KOPT-K1 (cell line): Measurements from ENCODE around the gene HAGHL.

Experiments used
- H3K27ac ChIP-seq: fragments of 200-600 bp; sonication (generic); 2 replicates; pipeline ENCODE4 v1.5.1; 2016; ENCODE audit warnings: antibody characterized with exemption, mild to moderate bottlenecking, low read depth, low read length; ENCODE audit not compliant: poor library complexity, severe bottlenecking
- H3K36me3 ChIP-seq: fragments of 200-600 bp; sonication (generic); 2 replicates; pipeline ENCODE4 v1.5.1; 2017; ENCODE audit warnings: antibody characterized with exemption, mild to moderate bottlenecking, low read length, moderate library complexity; ENCODE audit not compliant: insufficient read depth
- H3K9me3 ChIP-seq: fragments of 200-600 bp; sonication (generic); 2 replicates; pipeline ENCODE4 v1.5.1; 2017; ENCODE audit warnings: antibody characterized with exemption, low read length, mild to moderate bottlenecking; ENCODE audit not compliant: insufficient read depth, poor library complexity, severe bottlenecking

Gene HAGHL

DNA sequence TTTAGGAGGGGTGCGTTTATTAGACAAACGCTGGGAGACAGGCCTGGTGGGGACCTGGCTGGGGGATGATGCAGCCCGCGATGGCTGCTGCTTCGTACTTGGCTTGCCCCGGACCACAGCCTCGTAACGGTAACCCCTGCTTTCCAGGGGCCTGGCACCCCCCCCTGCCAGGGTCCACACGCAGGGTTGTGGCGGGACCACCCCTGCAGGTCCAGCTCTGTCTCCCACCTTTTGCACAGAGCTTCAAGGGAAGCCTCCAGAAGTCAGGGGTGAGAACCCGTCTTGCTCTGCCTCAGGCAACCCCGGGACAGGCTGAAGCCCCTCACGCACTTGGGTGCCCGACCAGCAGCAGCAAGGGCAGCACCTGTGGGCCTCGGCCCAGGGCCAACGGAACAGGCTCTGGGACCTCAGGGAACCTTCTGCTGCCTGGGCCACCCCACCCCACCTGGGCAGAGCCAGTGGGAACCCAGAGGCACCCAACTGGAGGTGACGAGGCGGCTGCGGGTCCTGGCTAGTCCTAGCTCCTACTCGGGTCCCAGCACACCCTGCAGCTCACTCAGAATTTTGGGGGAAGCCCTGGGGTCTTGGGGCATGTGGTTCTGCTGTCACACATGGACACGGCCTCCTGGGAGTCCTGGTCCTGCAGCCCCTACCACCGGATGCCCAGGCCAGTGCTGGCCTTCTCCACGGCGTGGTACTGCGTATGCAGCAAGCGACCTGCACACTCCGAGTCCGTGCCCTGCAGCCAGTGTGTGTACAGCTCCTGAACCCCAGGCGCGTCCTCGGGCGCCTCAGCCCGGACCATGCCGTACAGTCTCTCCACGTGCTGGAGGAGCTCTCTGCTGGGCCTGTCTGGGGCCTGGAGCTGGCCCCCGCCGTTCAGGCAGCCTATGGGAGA is 3.1 kb downstream of the HAGHL start:
- no peak overlapping the region for H3K27ac ChIP-seq
- H3K9me3 ChIP-seq, result no peaks in the 10 kb centered on the region
- peaks cover 27% of the 10 kb centered on the region; the same call in 1 of the 2 replicates for H3K36me3 ChIP-seq

DNA sequence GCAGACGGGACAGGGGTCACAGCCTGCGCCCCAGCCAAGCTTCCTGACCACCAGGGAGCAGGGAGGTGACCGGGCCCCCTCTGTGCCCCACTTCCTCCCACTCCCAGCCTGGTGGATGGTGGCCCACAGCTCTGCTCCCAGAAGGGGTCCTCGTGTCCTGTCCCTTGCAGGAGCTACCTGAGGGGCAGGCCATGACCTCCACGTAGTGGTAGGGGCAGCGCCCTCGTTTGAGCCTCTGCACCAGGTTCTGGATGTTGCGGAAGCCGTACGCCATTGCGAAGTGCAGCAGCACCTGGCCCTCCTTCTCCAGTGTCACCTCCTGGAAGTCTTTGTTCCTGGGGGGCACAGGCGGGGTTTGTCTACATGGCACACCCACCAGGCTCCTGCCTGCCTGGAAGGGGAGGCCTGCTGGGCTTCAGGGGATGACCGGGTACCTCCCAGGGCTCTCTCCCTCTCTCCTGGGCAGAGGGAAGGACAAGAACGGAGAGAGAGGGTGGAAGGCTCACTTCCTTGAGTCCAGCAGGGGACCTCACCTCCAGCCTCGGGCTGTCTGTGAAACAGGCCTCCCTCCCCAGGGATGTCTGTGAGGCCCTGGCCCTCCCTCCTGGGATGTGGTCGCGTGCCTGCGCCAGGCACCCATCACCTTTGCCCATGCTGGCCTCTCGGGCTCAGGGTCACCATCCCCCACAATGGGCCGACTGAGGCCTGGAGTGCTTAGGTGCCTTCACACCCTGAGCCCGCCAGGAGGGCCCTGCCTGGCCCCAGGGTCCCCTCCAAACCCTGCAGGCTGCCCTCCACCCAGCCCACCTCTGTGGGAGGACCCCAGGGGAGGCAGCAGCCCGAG is 4.0 kb downstream of the HAGHL start:
- Histone ChIP-seq H3K36me3 (peaks cover 35% of the 10 kb centered on the region; the same call in 1 of the 2 replicates), H3K9me3 (no peaks in the 10 kb centered on the region), H3K27ac (no peak overlapping the region)

DNA sequence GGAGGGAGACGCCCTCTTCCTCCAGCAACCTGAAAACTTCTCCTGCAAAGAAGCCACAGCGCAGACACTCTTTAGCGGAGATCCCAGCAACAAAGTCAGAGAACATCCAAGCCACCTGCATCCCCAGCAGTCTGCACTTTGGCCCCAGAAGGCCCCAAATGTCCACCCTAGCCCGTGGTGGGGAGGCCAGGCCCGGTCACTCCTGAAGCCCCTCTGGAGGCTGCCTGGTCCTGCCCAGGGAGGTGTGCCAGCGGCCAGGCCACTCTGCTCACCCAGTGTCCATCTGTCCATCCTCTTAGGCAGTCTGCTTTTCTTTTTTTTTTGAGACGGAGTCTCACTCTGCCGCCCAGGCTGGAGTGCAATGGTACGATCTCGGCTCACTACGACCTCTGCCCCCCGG is 5.4 kb downstream of the HAGHL start:
- H3K36me3 ChIP-seq, result peaks cover 49% of the 10 kb centered on the region
- H3K27ac ChIP-seq, result no peak overlapping the region
- no peaks in the 10 kb centered on the region for H3K9me3 ChIP-seq

DNA sequence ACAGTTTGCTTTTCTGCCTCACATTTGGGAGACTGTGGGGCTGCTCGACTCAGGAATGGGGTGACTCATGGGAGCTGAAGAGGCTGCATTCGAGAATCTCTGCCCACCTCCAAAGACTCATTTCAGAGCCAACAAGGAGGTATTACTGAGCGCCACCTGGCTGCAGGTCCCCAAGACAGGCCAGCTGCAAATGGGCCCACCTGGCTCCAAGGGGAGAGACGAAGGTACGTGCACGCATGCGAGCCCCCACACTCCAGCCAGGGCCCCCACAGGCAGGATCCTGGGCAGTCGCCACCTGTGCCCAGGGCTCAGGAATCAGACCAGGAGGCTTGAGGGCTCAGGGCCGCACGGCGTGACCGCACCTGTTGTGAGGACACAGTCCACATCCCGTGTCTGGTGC is 6.0 kb downstream of the HAGHL start:
- Histone ChIP-seq H3K27ac (no peak overlapping the region), H3K36me3 (peaks cover 55% of the 10 kb centered on the region), H3K9me3 (no peaks in the 10 kb centered on the region)

DNA sequence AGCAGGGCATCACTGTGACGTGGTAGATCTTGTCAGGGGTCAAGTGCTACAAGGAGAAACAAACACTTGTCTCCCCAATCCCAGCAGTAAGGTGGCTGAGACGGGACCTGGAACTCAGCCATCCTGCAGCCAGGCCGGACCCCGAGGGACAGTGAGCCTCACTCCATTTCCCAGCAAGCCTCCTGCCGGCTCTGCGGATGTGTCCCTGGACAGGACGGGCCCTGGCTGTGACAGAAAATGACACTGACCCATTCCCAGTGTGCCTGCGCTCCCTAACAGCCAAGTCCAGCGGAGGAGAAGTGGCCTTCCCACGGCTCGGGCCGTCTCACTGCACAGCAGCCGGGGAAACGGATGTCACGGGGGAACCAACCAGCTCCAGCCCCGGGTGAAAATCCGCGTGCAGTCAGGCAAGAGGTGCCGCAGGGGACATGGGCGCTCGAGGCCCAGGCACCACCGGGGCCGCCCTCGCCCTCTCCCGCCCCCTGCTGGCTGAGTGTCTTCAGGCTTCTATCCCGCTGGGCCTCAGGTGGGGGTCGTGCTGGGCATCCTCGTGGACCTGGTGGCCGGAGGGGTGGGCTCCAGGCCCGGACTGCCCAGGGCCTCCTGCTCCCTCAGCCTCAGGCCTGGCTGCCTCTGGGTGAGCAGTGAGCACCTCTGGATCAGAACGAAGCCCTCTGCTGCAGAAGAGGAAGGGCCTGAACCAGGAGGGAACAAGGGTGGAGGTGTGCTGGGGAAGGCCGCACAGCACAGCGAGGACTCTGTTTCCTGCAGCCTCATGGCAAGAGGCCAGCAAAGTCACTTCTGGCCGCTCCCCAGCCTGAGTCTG is 6.7 kb downstream of the HAGHL start:
- Histone ChIP-seq H3K36me3 (peaks cover 56% of the 10 kb centered on the region), H3K27ac (no peak overlapping the region), H3K9me3 (no peaks in the 10 kb centered on the region)

DNA sequence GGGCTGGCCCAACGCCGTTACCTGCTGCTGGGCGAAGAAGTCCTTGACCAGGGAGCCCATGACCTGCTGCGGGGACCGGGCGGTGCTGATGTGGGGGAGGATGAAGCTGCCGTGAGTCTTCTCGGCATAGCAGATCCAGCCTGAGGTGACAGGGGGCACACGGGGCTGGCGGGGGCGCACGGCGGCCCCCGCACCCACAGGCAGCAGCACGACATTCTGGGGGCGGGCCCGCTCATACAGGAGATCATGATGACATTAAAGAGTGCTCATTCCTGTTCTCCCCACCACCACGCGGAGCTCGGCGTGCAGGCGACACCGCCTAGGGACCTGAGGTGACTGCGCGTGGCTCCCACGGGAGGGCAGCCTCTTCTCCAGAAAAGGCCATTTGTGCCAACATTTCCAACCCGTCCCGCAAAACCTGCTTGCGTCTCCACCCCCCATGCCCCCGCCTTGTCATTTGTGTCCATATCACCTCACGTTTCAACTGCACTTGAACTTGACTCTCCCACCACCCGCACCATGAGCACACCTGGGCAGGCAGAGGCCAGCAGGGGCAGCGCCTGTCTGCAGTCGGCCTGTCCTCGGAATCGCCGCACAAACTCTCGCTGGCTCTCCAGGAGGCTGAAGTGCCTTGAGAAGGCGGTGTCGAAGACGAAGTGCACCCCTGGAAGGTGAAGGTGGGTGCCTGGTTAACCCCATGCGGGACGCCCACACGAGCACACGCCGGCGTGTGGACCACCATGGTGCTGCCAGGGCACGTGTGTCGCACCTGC is 7.5 kb downstream of the HAGHL start:
- H3K9me3 ChIP-seq, result no peaks in the 10 kb centered on the region
- no peak overlapping the region for H3K27ac ChIP-seq
- H3K36me3 ChIP-seq, result peaks cover 56% of the 10 kb centered on the region

DNA sequence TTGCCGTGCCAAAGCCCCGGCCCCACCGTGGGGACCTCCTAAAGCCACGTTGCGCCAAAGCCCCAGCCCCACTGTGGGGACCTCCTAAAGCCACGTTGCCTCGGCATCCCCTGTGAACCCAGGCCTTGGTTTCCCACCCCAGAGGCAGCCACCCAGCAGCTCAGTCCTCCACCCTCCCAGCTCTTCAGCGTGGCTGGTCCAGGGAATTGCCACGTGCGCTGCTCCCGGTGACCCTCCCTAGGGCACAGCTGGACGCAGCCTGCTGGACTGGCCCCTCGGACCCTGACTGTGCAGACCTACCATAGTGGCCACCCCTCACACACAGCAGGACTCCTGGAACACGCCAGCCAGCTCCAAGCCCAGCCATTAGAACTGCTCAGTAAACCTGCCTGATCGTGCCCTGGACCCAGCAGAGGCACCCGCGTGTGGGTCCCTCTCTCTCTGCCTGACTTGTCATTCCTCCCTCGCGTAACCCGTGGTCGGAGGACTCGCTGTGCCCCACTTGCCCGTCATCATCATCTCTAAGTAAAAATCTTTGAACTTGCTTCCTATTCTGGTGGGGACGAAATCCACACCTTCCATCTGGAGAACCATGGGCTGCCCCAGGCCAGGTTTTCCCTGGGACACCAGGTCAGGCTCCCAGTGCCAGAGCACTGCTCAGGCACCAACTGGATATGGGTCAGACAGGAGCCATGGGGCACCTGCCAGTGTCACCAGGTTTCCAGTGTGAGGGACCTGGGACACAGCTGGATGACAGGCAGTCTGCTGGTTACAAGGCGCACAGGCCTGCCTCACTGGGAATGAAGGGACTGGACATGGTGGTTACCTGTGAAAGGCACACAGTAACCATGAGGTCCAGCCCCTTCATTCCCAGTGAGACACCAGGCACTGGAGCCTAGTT is 8.3 kb downstream of the HAGHL start:
- Histone ChIP-seq H3K9me3 (no peaks in the 10 kb centered on the region), H3K27ac (no peak overlapping the region), H3K36me3 (peaks cover 56% of the 10 kb centered on the region)

DNA sequence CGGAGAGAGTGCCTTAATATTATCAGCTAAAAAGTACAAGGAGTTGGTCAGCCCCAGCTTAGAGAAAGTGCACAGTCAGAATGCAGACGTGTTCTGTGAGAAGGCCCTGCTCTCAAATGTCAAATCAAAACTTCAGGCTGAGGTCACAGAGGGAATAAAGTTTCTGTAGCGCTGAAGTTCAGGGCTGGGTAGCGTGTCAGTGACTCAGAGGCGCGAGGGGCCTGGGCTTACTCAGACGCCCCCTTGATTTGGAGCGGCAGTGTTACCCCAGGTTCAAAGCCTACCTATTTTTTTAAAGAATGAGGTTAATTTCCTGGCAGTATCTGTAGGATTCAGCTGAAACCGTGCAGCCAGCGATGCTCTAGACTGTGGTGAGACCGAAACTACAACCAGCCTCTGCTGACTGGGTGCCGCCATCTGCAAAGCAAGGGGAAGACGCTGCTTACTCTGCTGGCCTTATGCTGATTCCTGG is 9.1 kb downstream of the HAGHL start:
- Histone ChIP-seq H3K27ac (no peak overlapping the region), H3K9me3 (no peaks in the 10 kb centered on the region), H3K36me3 (peaks cover 56% of the 10 kb centered on the region)

DNA sequence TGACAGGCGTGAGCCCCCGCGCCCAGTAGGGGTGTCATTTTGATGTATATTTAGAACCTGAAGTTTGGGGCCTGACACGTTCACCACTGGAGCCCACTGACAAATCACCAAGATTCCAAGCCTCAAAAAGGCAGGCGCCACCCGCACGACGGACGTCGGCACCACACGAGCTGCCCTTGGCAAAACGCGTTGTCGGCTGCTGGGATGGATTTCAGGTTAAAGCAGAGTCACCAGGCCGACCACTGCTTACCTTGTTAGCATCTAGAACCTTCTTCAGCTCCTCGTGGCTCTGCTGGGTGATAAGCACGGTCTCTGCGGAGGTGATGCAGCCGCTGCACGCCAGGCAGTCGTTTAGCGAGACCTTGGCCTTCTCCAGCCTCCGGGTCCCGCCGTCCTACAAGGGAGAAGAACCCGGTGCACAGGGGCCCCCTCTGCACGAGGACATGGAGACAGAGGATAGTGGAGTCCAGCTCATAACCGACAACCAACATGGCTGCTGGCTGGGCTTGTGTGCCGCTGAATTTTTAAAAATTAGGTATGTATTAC is 10.1 kb downstream of the HAGHL start:
- no peak overlapping the region for H3K27ac ChIP-seq

DNA sequence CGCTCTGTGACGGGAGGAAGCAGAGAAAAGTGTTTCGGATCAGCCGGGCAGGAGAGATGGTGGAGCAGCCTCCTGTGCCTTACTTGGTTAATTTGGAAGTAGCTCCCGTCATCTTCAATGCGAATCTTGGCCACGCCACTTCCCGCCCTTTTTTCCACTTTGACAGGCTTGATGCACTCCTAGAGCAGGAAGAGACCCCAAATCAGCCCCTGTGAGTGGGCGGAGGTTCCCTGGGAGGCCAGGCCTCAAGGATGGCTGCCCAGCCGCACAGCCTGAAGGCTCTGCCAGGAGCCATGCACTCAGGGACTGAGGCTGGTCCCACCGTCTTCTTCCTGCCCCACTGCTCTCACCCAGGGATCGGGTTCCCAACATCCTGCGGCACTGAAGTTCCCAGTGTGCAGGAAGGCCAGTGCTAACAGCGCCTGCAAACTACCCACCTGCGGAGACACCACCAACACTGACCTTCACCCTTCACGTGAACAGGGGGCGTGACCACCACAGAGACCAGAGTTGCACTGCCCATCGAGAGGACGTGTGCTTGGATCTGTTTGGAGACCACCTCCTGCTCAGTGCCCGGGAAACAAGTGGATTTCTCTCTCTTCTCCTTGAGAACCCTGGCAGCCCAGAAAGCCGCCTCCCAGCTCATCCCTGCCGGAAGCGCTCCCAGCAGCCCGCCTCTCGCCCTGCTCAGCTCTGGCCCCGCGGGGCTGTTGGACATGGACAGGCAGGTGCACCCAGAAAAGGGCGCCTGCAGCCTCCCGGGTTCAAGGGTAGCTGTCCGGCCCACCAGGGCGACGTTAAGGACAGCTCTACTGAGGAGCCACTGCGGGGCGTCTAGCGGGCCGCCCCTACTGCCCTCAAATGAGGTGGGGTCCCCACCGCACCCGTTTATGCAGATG is 12.9 kb downstream of the HAGHL start:
- Histone ChIP-seq H3K27ac (peak overlapping the region; percentile 70), H3K36me3 (peaks cover 31% of the 10 kb centered on the region), H3K9me3 (no peaks in the 10 kb centered on the region)

More for the DNA sequence above, 10.1 kb downstream of the HAGHL start:
- Histone ChIP-seq H3K36me3 (peaks cover 56% of the 10 kb centered on the region), H3K9me3 (no peaks in the 10 kb centered on the region)

DNA sequence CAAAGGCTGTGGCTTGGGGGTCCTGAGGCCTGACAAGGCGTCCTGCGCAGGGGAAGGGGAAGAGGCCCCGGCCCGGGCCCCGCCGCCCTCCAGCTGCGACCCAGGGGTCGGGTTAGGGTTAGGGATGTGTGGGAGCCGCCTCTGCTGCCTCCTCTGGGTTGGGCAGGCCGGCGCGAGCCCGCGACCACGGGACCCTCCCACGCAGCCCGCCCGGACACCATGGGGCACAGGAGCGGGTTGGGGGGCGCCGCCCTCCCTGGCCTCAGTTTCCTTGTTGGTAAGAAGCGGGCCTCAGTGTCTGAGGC is 13.5 kb downstream of the HAGHL start:
- H3K27ac ChIP-seq, result peak overlapping the region; percentile 70

DNA sequence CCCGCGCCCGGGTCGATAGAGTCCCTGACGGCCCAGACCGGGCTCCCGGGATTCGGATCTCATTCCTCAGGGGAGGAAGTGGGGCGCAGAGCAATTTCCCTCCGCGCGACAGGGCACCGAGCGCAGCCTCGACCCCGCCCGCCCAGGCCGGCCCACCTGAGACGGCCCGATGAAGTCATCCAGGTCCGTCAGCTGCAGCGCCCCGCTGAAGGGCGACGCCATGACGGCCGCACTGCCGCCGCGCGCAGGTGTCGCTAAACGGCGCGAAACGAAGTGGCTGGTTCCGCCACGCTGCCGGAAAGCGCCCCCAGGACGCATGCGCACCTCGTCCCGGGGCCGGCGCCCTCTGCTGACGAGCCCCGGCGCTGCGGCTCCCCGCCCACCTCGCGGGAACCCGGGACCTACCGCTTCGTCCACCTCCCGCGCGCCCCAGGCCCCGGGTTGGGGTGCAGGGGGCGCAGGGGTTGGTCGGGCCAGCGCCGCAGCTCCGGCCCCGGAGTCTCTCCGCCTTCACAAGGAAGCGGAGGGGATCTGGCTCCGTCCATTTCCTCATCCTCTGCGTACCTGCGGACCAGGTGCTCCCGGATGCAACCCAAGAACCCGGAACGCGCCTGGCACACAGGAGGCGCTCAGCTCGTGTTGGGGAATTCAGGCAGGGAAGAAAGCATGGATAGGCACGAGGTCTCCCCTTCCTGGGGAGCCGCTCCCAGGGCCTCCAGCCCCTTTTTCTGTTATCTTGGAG is 14.0 kb downstream of the HAGHL start, which contains the start of gene CIAO3:
Gene CIAO3, minus strand, starts transcription at position 234 of the 742 bp plus-strand sequence. Its CDS starts 12 bp downstream, at position 222.
- H3K9me3 ChIP-seq, result no peaks in the 10 kb centered on the region
- peaks cover 21% of the 10 kb centered on the region for H3K36me3 ChIP-seq
- peak within 1 kb of the TSS; percentile 70 for H3K27ac ChIP-seq

More for the DNA sequence above, 13.5 kb downstream of the HAGHL start:
- Histone ChIP-seq H3K36me3 (peaks cover 26% of the 10 kb centered on the region), H3K9me3 (no peaks in the 10 kb centered on the region)
